ENCODE measurements around the gene SCGB3A1.
A peak's percentile ranks its signal among the peaks of the same experiment; 100 is the strongest.

SCGB3A1 gene

DNA sequence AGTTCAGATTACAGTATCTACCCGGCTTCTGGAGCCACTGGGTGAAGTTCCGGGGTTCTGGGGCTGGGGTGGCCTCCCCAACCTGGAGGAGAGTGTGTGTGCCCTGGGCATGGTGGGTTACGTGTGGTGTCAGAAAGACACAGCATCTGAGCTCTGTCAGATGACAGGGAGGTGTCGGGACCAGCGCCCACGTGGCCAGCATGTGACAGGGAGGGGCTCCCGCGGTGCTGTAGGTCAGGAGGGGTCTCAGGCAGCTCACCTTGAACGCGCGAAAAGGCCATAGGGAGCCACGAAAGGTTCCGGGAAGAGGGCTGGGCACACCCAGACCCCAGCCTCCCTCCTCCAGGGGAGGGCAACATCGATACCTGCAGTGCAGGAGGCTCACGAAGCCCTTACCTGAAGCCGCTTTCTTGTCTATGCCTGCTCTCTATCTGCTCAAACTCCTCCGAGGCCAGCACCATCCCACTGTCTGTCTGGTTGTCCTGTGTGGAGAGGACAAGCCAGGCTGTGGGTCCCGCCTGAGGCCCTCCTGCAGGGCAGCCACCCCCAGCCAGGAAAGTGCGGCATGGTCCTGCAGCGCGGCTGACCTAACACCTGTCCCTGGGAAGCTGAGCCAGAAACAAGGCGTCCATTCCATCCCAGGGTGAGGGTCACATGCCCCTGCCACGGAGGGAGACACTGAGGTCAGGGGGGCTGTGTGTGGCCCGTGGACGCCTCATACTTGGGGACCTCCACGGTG lies 17.4 kb upstream of the SCGB3A1 start:
- H3K4me3 ChIP-seq (ENCODE audit: low read length), result no peak overlapping the region
- no peak for DNase-seq (ENCODE audit: low read depth, low spot score)

GRCh38 chr5:180607861-180608571 lies 16.7 kb upstream of the SCGB3A1 start:
- H3K4me3 ChIP-seq (ENCODE audit: low read length), result no peak overlapping the region
- no peak for DNase-seq (ENCODE audit: low read depth, low spot score)

GRCh38 chr5:180606215-180606785 lies 15.0 kb upstream of the SCGB3A1 start:
- DNase-seq (ENCODE audit: low read depth, low spot score), result no peak
- no peak overlapping the region for H3K4me3 ChIP-seq (ENCODE audit: low read length)

- DNase-seq (ENCODE audit: low read depth, low spot score), result peak; percentile 77
- no peak overlapping the region for H3K4me3 ChIP-seq (ENCODE audit: low read length)
These were observed 14.4 kb upstream of the SCGB3A1 start for GRCh38 chr5:180605554-180606214.

DNA sequence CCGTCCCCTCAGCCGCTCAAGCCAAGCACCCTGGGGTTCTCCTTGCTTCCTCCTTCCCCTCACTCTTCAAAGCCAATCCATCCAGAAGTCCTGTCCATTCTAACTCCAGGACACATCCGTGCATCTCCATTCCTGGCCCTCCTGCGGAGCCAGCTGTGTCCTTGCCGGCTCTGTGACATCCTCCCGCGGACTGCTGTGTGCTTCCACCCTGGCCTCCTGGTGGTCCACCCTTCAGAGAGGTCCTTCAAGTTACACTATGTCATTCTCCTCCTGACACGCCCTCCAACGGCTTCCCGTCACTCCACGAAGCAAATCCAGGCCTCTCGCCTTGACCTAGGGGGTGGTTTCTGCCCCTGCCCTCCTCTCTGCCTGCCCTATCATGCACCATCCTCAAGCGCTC lies 13.0 kb upstream of the SCGB3A1 start:
- no peak overlapping the region for H3K4me3 ChIP-seq (ENCODE audit: low read length)
- DNase-seq (ENCODE audit: low read depth, low spot score), result no peak

- no peak for DNase-seq (ENCODE audit: low read depth, low spot score)
- H3K4me3 ChIP-seq (ENCODE audit: low read length), result no peak overlapping the region
These were observed 11.8 kb upstream of the SCGB3A1 start for GRCh38 chr5:180603076-180603594.

DNA sequence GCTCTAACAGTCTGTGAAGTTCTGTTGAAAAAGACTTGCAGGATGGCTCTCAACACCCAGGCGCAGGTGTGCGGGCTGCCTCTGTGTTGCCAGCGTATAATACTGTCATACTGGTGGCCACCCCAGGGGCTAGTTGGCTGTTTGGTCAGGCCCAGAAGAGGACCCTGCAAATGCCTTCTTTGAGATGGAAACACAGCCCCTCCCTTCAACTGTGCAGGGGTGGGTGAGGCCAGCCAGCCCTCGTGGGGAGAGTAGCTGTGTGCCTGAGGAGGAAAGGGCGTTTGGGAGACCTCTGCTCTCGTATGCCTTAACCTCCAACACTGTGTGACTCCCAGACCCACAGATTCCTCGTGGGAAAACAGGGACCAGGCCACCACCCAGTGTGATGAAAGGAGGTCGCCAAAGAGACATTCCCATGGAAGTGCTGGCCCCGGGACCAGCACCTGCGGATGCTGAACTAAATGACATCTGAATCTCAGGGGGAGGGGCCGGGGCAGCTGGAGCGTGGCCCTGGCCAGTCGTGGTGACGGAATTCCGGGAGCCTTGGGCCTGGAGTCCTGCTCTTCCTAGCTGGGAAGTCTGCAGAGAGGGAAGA lies 11.3 kb upstream of the SCGB3A1 start:
- DNase-seq (ENCODE audit: low read depth, low spot score), result no peak
- no peak overlapping the region for H3K4me3 ChIP-seq (ENCODE audit: low read length)

DNA sequence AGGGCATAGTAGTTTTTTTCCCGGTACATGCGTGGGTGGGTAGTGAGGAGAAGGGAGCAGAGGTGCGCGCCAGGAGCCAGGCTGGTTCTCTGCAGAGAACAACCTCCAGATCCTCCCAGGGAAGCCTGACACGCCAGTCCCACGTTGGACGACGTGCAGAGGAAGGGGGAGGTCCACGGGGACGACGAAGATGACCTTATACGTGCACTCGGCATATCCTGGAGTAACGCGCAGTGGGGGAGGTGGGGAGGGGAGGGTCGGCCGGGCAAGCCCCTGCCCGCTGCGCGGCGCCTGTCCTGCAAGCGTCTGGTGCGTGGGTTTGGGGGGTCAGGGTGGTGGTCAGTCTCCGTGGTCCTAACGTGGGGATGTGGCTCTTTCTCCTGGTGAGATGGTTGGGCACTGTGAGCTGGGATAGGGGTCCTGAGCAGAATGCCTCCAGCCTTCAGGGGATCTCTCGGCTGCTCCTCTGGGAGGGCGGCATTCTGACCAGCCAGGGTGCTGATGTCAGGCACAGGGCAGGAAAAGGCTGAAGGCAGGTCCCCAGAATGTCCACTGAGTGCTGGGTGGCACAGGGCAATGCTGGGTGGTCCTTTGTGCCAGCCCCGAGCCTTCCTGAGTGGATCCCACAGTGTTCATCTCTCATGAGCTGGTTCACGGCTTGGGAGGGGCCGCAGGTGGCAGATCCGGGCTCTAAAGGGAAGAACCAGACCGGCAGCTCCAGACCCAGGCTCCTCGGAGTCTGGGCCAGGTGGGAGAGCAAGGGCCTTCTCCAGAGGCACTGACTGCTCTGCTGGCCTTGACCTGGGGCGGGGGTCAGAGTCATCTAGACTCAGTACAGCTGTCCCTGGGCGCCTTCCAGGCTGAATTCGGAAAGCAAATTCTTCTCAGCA lies 10.5 kb upstream of the SCGB3A1 start:
- H3K4me3 ChIP-seq (ENCODE audit: low read length), result no peak overlapping the region
- DNase-seq (ENCODE audit: low read depth, low spot score), result no peak

DNA sequence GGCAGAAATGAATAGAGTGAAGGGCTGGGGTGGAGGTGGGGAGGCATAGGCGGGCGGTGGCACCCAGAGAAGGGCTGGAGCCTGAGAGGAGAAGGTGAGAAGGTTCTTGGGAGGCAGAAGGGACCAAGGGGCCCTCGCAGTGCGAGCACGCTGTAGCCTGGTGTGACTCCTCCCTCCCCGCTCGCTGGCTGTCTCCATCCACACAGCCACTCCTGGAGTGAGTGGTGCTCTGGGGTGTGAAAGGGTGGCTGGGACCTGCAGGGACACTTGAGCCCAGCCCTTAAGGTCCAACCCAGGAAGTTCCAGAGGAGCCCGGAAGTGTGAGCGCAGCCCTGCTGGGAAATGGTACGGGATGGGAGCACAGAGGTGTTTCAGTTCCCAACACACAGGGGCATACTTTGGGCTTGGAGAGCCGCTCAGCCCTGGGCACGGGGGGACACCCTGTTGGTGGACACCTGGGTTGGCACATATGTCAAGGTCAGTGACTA lies 9.3 kb upstream of the SCGB3A1 start:
- DNase-seq (ENCODE audit: low read depth, low spot score), result no peak
- no peak overlapping the region for H3K4me3 ChIP-seq (ENCODE audit: low read length)

DNA sequence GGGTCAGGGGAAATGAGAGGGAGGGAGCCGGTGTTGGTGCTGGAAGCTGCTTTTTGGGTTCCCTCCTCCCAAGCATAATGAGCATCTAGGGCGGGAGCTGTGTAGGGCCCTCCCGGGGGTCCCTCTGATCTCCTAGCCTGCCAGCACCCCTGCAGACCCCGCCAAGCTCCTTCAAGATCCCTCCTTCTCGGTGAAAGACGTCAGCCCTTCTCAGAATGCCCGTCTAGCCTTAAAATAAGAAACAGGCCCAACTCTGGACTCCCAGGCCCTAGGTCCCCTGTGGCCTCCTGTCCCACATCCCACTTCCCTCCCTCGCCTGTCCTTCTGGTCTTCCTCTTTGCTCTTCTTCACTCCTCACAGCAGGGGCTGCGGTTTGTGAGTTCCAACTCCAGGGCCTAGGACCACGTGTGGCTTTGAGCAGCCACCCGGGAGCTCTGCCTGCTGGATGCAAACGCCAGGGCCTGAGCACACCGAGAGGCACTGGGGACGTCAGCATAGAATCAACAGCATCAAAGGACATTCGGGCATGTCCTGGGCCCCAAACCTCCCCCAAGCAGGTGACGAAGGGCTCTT lies 8.8 kb upstream of the SCGB3A1 start:
- H3K4me3 ChIP-seq (ENCODE audit: low read length), result no peak overlapping the region
- no peak for DNase-seq (ENCODE audit: low read depth, low spot score)

DNA sequence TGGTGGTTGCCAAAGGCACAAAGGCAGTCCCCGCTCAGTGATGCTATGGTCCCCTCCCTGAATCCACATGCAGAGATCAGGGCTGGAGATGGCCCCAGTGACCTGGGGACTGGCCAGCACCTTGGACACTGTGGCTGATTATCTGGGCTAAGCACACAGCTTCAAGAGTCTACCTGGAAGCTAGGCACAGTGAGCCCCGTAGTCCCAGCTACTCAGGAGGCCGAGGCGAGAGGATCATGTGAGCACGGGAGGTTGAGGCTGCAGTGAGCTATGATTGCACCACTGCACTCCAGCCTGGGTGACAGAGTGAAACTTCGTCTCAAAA lies 8.3 kb upstream of the SCGB3A1 start:
- DNase-seq (ENCODE audit: low read depth, low spot score), result no peak
- H3K4me3 ChIP-seq (ENCODE audit: low read length), result no peak overlapping the region

GRCh38 chr5:180598797-180599589 lies 7.7 kb upstream of the SCGB3A1 start:
- H3K4me3 ChIP-seq (ENCODE audit: low read length), result no peak overlapping the region
- no peak for DNase-seq (ENCODE audit: low read depth, low spot score)

- no peak for DNase-seq (ENCODE audit: low read depth, low spot score)
- H3K4me3 ChIP-seq (ENCODE audit: low read length), result no peak overlapping the region
These were observed 7.0 kb upstream of the SCGB3A1 start for GRCh38 chr5:180598316-180598701.

GRCh38 chr5:180596668-180597231 lies 5.5 kb upstream of the SCGB3A1 start:
- DNase-seq (ENCODE audit: low read depth, low spot score), result no peak
- no peak overlapping the region for H3K4me3 ChIP-seq (ENCODE audit: low read length)

DNA sequence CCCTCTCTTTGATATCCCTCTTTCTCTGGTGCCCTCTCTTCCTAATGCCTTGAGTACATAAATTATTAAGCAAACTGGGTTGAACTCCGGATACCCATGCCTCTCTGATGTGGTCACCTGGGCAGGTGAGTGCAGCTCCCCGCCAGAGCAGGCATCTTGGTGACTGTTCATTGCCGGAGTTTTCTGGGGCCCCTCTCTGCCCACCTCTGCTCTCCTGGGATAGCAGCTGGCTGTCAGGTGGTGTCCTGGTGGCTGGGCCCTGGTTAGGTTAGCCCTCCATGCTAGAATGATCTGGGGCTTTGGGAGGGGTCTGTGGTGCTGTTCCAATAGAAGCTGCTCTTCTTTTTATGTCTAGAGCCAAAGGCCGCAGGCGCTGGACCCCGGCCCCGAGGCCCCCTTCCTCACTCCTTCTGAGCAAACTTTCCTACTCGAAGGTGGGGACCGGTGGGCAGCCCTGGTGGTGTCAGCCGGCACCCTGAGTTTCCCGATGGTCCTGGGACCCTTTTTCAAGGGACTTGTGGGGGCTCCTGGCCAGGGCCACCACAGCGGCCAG lies 4.9 kb upstream of the SCGB3A1 start:
- no peak overlapping the region for H3K4me3 ChIP-seq (ENCODE audit: low read length)
- DNase-seq (ENCODE audit: low read depth, low spot score), result no peak

- no peak for DNase-seq (ENCODE audit: low read depth, low spot score)
- H3K4me3 ChIP-seq (ENCODE audit: low read length), result no peak overlapping the region
These were observed 4.2 kb upstream of the SCGB3A1 start for GRCh38 chr5:180595381-180596114.
